Embryonic facial prominence (tissue), 1 donor: ENCODE results near the gene IL21R.
"Not testable (repeated sequence)": the region's sequence is repeated elsewhere in the genome, so short reads cannot be mapped to it uniquely, and the experiment has no call there.

Source experiments
- DNase-seq: peaks from one replicate; pipeline ENCODE4 v3.0.0-alpha.2; 2016; ENCODE audit errors: extremely low spot score

Gene IL21R

DNA sequence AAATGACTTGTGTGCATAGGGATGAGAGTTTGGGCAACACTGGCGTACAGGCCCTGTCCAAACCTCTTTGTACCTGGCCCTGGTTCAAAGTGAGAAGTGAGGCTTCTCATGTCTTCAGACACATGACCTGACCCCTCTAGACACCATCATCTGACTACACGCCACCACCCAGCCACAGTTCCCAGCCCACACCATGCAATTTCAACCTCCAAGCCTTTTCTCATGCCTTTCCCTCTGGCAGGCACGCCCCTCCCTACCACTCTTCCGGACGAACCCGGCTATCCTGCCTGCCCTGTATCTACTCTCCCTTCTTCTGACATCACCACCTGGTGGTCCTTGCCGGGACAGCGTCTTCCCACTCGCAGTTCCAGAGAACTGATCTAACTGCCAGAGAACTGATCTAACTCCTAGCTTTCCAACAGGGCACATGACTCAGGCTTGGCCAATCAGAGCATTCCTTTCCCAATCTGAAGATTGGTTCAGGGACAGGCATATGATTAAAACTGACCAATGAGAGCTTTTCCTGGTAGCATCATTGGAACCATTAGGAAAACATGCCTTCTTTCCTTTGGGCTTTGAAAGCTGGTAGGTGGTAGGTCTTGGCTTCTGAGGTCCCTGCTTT, 27.1 kb upstream of the IL21R start:
- no peak for DNase-seq

DNA sequence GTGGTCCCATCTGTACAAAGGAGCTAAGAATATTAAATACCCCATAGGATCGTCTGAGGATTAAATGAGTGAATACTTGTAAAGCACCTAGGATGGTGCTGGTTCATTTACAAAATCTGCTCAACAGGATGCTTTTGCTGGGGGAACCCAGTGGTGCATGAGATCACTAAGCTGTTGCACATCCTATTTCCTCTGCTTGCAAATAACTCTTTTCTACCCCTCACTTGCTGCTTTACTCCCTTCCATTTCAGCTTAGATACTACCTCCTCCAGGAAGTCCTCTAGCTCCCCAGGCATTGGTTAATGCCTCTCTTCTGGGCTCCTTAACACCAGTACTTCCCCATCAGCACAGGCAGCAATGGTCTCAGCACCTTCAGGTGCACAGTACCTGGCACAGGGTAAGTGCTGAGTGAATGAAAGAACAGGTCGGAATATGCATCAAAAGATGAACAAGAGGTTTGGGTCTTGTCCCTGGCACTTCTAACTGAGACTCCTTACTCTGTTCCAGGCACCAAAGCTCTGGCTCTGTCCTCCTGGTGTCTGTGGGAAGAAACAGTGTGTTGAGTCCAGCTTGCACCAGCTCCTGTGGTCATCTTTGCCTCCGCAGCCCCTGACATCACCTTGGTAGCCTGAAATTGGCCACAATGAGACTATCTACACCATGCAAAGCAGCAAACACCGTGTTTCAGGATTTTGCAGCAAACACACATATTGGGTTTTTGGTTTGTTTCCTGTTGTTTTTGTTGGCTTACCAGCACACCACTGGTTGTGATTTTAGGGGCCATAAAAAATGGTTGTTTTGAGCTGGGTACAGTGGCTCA, 24.1 kb upstream of the IL21R start:
- no peak for DNase-seq

DNA sequence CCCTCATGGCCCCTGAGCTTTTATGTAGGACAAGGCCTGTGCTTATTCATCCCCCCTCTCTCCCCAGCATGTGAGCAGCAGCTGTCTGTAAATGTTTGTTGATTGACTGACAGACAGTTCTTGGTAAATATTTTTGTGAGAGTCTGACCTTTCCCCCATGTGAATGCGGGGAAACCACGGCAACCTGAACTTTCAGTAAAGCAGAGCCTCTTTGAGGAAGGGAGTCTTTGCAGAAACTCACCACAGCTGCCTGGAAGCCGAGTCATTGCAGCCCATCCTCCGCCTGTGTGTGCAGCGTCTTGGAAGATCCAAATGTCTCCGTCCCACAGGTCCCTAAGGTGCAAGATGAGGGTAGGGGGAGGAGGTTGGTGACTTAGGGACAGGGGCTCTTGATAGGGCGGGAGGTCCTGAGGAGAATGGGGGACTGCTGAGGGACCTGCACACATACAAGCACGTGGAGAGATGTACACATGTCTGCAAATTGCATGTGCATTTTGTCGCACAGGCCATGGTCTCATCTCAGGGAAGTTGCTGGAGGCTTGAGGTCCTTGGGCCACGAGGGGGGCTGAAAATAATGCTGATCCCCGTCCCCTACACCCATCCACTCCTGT, 23.0 kb upstream of the IL21R start:
- no peak for DNase-seq

DNA sequence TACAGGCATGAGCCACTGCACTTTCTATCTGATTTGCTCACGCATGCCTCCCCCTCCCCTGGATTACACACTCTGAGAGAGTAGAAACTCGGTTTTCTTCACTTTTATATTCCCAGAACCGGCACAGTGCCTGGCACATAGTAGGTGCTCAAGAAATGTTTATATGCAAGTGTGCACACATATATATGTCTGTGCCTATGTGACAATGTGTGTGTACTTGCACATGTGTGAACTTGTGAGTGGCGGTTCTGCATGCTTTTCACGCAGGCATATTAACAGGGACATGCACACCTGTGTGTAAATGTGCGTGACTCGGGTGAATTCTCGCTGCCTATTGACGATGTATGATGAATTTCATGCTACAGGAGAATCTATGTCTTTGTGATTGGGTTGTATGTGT, 22.1 kb upstream of the IL21R start:
- no peak for DNase-seq

DNA sequence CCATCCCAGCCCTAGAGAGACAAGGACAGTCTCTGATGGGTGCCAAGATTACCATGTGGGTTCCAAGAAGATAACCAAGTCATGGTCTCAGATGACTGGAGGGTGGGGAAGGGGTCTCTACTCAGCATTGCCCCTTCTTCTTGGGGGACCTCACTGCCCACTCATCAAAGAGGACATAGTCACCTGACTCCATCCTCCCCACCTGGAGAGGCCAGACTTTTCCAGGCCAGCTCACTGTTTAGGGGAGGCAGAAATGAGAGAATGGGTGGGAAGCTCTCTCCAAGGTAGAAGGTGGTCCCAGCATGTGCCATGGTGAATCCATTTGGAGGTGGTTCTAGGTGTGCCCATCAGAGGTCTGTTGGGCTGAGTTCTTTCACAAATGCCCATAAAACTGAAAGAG, 20.7 kb upstream of the IL21R start:
- no peak for DNase-seq

DNA sequence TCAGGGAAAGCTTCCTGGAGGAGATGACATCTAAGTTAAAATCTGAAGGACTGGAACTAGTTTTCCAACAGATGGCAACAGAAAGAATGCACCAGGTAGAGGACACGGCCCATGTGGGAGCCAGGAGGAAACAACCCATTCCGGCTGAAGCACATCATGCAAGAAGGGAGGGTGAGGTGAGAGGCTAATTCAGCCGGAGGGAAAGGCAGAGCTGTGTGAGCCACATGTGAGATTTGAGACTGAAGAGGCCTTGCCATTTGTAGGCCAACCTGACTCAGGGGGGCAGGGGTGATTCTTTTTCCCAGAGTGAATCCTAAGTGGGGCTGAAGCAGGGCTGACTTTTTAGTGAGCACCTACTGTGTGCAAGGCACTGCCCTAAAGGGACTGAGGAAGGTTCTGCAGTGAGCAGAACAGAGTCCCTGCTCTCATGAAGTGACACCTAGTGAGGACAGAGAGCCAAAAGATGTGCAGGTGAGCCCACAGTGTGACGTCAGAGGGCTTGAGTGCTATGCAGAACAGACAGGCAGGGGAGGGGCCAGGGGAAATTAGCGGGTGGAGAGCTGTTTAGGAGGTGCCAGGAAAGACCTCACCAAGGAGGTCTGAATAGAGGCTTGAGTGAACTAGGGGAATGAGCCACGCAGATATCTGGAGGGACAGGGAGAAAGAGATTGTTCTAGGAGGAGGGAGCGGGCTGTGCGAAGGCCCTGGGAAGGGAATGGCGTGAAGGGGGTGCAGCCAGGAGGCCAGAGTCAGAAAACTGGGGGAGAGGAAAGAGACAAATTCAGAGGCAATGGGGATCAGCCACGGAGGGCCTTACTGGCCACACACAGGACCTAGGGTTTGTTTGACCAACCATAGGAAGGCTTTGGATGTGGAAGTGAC, 19.8 kb upstream of the IL21R start:
- no peak for DNase-seq

DNA sequence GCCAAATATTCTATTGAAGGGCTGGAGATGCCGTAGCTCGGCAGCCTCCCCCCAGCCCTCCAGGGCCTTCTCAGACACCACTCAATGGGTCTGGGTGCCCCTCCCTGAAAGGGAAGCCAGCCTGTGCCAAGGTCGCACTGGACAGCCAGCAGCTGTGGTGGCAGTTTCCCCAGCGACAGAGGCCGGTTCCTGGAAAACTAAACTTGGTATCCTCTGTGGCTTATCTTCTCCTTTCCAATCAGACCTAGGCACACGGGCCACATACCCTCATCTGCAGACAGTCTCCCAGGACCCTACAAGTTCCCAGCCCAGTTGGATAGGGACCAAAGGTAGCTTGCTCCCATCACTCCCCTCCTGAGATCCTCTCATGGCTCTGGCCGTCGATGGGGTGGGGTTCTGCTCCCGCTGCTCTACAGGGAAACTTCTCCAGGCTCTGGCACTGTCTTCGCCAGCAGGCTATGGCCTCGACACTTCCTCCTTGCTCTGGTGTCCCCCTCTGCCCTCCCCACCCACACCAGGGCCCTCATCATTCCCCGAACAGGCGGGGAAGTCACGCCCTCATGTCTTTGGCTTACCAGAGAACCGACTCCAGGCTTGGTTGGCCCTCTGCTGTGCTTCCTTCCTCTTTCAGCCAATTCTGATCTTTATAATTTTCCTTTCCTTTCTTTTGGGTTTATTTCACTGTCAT, 18.3 kb upstream of the IL21R start:
- DNase-seq: no peak

DNA sequence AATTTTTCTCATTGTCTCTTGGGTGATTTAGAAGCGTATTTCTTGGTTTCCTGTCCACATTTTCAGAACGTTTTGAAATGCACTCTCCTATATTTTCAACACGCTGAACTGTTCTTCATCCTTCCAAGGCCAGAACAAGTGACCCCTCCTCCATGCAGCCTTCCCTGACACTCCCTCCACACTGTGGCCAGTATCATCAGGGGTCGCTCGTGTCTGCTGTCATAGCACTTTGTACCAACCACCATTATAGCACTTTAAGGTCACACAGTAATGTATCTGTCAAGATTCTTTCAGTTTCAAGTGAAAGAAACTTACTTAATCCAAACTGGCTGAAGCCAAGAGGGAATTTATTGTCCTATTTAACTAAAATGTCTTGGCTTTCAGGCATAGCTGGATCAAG, 17.5 kb upstream of the IL21R start:
- no peak for DNase-seq

DNA sequence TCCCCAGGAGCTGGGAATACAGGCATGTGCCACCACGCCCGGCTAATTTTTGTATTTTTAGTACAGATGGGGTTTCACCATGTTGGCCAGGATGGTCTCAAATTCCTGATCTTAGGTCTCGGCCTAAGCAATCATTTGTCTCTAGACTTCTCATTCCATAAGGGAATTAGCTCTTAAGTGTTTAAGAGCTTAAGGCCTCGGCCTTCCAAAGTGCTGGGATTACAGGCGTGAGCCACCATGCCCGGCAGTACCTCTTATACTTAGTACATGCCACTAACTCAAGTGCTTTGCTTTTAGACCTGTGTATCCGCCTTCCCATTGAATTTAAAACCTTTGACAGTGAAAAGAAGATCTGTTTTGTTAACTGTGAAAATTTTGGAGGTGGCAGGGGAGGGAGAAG, 16.6 kb upstream of the IL21R start:
- DNase-seq: no peak

DNA sequence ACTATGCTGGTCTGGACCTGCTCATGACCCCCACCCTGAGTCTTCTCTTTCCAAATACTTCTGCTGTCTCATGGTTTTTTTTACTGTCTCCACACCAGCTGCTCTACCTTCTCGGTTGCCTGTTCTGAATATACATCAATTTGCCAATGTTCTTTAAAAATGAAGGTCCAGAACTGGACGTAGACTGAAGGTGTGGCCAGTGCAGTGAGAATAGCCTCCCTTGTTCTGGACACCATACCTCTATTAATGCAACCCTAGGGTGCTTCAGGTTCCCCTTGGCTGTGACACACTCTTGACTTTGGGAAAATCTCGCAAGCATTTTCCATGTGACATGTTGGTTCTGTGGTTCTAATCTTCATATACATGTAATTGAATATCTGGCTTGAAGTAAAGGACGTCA, 15.3 kb upstream of the IL21R start:
- DNase-seq: no peak

DNA sequence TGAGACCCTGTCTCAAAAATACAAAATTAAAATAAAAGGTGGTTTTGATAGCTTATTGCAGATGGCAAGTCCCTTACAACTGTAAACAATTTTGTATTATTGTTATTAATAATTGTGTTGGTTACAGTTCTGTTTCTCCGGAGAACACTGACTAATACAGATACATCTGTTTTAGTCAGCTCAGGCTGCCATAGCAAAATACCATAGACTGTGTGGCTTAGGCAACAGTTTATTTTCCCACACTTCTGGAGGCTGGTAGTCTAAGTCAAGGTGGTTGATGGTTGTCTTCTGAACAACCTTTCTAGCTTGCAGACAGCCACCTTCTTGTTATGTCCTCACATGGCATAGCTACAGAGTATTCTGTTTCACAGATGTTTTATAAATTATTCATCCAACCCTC, 14.2 kb upstream of the IL21R start:
- DNase-seq: no peak

DNA sequence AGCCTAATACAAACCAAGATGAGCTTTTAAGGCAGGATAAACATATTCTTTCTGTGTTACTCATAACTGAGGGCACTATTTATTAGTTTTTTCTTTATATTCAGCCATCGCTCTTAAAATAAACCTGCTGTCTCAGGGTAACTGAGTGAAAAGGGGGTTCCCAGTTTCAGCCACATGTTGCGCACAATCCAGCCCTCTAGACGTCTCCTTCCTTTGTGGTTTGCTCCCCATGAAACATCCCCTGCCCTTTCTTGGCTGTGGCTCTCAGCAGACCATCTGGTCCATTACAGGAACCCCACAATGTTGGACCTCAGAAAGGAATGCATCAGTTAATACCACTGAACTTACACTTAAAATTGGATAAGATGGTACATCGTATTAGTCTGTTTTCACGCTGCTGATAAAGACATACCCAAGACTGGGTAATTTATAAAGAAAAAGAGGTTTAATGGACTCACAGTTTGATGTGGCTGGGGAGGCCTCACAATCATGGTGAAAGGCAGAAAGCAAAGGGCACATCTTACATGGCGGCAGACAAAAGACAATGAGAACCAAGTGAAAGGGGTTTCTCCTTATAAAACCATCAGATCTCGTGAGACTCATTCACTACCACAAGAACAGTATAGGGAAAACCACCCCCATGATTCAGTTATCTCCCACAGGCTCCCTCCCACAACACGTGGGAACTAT, 12.6 kb upstream of the IL21R start:
- no peak for DNase-seq

DNA sequence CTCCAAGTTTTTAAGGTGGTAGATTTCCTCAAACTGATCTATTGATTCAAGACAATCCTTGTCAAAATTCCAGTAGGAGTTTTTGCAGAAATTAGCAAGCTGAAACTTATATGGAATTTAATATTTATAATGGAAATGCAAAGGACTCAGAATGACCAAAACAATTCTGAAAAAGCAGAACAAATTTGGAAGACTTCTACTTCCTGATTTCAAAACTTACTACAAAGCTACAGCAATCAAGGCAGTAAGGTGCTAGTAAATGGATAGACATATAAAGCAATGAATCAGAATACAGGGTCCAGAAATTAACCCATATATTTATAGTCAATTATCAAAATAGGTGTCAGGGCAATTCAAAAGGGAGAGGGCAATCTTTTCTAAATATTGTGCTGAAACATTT, 11.8 kb upstream of the IL21R start:
- no peak for DNase-seq

DNA sequence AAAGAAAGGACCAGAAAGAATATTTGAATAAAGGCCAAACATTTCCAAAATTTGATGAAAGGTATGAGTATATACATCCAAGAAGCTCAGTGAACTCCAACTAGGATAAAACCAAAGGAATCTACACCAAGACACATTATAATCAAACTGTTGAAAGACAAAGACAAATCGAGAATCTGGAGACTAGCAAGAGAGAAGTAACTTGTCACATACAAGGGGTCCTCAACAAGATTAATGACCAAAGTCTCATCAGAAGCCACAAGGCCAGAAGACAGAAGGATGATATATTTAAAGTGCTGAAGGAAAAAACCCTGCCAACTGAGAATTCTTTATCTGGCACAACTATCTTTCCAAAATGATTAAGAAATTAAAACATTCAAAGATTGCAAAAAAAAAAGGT, 9.3 kb upstream of the IL21R start:
- DNase-seq: no peak

DNA sequence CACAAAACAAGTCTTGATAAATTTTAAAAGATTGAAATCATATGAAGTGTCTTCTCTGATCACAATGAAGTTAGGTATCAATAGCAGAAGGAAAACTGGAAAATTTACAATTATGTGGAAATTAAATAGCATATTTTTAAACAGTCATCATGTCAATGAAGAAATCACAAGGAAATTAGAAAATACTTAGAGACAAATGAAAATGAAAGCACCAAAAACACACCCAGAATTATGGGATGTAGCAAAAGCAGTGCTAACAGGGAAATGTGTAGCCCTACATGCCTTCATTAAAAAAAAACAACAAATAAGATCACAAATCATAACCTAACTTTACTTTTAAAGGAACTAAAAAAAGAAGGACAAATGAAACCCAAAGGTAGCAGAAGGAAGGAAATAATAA, 7.5 kb upstream of the IL21R start:
- no peak for DNase-seq

DNA sequence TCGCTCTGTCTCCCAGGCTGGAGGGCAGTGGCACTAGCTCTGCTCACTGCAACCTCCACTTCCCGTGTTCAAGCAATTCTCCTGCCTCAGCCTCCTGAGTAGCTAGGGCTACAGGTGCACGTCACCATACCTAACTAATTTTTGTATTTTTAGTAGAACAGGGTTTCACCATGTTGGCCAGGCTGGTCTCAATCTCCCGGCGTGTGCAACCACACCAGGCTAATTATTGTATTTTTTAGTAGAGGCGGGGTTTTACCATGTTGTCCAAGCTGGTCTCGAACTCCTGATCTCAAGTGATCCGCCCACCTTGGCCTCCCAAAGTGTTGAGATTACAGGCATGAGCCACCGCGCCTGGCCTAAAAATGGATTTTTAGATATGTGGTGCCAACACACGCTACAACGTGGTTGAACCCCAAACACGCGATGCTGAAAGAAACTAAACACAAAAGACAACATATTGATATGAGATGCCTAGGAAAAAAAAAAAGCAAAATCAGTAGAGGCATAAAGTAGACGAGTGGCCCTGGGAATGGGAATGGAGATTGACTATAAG, 3.6 kb upstream of the IL21R start:
- not testable (repeated sequence) for DNase-seq

DNA sequence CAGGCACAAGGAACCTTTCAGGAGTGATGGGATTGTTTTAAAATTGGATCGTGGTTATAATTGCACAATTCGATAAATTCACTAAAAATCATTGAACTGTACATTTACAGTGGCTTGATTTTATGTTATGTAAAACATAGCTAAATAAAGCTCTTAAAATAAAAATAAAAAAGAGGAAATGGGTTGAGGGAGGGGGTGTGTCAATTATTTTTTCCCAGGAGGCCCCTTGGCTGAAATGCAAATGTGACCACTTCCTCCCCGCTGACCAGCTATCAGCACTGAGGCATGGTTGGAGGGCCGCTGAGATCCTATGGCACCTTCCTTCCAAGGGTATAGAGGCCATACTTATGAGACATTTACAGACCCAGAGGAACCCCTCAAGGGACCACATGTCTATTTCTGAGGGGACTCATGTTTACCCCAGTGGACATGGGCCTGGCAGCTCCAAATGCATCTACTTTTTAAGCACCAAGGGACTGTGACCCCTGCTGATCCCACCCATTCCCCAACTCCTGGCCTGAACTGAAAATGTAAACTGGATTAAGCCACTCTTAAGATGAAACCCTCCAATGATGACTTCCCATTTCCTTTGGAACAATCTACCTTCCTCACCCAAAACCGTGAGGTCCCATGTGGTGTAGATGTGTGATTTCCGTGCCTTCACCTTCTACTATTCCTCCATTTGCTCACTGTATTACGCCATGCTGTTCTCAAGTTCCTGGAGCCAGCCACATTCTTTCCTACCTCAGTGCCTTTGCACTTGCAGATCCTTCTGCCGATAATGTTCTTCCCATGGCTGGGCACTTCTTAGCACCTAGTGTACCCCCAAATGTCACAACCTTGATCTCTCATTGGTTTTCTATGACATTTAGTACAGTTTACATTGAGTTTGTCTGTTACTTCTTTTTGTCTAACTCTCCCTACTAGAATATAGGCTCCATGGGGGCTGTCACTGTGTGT, 2.8 kb upstream of the IL21R start:
- no peak for DNase-seq

DNA sequence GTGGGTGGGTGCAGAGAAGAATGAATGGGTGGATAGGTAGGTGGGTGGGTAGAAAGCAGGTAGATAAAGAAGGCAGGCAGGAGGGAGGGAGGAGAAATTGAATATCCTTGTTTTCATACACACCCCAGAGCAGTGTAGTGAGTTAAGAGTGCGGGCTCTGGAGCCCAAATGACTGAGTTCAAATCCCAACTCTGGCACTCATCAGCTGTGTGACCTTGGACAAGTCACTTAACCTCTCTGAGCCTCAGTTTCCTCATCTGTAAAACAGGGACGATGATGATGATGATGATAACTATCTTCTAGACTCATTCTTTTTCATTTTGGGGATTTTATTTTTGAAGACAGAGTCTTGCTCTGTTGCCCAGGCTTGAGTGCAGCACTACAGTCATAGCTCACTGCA, 2.0 kb upstream of the IL21R start:
- no peak for DNase-seq

DNA sequence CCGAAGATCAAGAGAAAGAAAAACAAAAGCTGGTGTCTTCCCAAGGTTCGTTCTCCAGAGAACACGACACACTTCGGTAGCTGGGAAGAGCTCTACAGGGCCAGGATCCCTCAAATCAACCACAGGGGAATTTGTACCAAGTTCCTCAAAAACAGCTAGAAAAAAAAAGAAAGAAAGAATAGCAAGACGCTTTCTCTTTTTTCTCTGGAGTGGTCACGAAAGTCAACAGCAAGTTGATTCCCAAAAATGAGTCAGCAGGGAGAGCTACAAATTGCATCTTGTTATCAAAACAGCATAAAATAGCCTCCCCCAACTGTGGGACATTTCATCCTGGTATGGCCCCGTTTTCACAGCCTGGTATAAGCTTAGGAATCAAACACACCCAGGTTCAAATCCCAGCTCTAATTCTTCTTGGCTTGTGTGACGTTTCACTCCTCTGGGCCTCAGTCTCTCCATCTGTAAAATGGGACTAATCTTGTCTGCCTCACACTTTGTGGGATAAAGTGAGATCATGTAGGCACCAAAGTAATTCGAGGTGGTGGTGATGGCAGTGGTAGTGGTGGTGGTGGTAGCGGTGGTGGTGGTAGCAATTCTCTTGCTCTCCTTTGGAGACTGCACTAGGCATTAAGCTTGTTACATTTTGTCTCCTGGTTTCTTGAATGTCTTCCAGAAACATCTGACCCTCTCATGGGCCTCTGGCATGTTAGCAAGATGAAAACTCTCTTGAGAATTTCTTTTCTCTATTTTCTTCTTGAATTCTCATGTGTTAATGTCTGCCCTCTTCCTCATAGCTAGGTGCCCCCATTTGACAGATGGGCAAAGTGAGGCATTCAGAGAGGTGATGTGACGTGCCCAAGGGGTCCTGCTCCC, 988 bp upstream of the IL21R start:
- DNase-seq: no peak
